OCI-LY3 (cell line): Measurements from ENCODE around the gene RAD51.
A peak's percentile ranks its signal among the peaks of the same experiment; 100 is the strongest.

Source experiments
- H2AFZ ChIP-seq: fragments of 200-600, 300-600 bp; shearing (Covaris generic); 2 replicates; pipeline ENCODE4 v1.6.0; 2014; ENCODE audit warnings: antibody characterized with exemption, low read depth, low read length
- H3K27ac ChIP-seq: fragments of 200-600, 300-600 bp; sonication (generic); 2 replicates; pipeline ENCODE4 v1.5.1; 2014; ENCODE audit warnings: mild to moderate bottlenecking, low read length, moderate library complexity, mixed read lengths
- H3K27me3 ChIP-seq: fragments of 200-600, 300-600 bp; sonication (generic); 2 replicates; pipeline ENCODE4 v1.6.1; 2014; ENCODE audit warnings: low read depth, low read length, mixed read lengths
- H3K36me3 ChIP-seq: fragments of 200-600, 300-600 bp; sonication (generic); replicated peaks from 2 replicates; pipeline ENCODE3; 2014; ENCODE audit warnings: low read depth, low read length, mixed read lengths
- H3K4me1 ChIP-seq: fragments of 300-600, 200-600 bp; sonication (generic); 2 replicates; pipeline ENCODE4 v1.6.1; 2014; ENCODE audit warnings: low read length, mixed read lengths
- H3K4me2 ChIP-seq: fragments of 200-600, 300-600 bp; sonication (generic); 2 replicates; pipeline ENCODE4 v1.6.1; 2014; ENCODE audit warnings: low read length, mixed read lengths
- H3K4me3 ChIP-seq: fragments of 300-600, 200-600 bp; sonication (generic); 2 replicates; pipeline ENCODE4 v1.5.1; 2014; ENCODE audit warnings: antibody characterized with exemption, mild to moderate bottlenecking, low read length, moderate library complexity
- H3K79me2 ChIP-seq: fragments of 300-600, 200-600 bp; shearing (Covaris generic); 2 replicates; pipeline ENCODE4 v1.6.1; 2014; ENCODE audit warnings: mild to moderate bottlenecking, low read length, mixed read lengths
- H3K9ac ChIP-seq: fragments of 300-600, 200-600 bp; shearing (Covaris generic); 2 replicates; pipeline ENCODE4 v1.6.0; 2014; ENCODE audit warnings: mild to moderate bottlenecking, low read length, moderate library complexity
- H3K9me3 ChIP-seq: fragments of 200-600, 300-600 bp; shearing (Covaris generic); 2 replicates; pipeline ENCODE4 v1.6.1; 2014; ENCODE audit warnings: low read length, mixed read lengths; ENCODE audit not compliant: insufficient read depth
- H4K20me1 ChIP-seq: fragments of 200-600, 300-600 bp; sonication (generic); 2 replicates; pipeline ENCODE4 v1.6.1; 2016; ENCODE audit warnings: low read length, mixed read lengths; ENCODE audit not compliant: insufficient read depth
- EZH2phosphoT487 ChIP-seq: fragments of 200-600 bp; shearing (Covaris generic); IDR thresholded peaks from 2 replicates; pipeline ENCODE4 v1.6.1; 2018; ENCODE audit warnings: antibody characterized with exemption, mixed run types, low read depth
- TF ChIP-seq, protein P1 (sequence below): fragments of 200-600, 300-600 bp; sonication (generic); IDR thresholded peaks from 2 replicates; pipeline ENCODE4 v1.5.1; 2014; ENCODE audit warnings: antibody characterized with exemption, low read length, low read depth

The RAD51 gene

GRCh38 chr15:40694688-40695468, at the start of gene RAD51:
TSS of gene RAD51 (plus strand) at chr15:40695174. CDS start at chr15:40698759, 3,585 bp downstream.
- Histone ChIP-seq H3K79me2 (peaks cover 28% of the 10 kb centered on the region), H3K27ac (peak within 1 kb of the TSS; percentile 90), H3K4me1 (peaks cover 8% of the 10 kb centered on the region), H2AFZ (peak within 1 kb of the TSS; percentile 67), H3K9ac (peak within 1 kb of the TSS; percentile 86), H3K36me3 (peaks cover 11% of the 10 kb centered on the region), H3K9me3 (no peaks in the 10 kb centered on the region), H3K4me3 (peak within 1 kb of the TSS; percentile 89), H3K27me3 (no peaks in the 10 kb centered on the region), H3K4me2 (peak within 1 kb of the TSS; percentile 85), H4K20me1 (no peaks in the 10 kb centered on the region)
- TF ChIP-seq EZH2phosphoT487 = no peak
- TF ChIP-seq, protein P1, sequence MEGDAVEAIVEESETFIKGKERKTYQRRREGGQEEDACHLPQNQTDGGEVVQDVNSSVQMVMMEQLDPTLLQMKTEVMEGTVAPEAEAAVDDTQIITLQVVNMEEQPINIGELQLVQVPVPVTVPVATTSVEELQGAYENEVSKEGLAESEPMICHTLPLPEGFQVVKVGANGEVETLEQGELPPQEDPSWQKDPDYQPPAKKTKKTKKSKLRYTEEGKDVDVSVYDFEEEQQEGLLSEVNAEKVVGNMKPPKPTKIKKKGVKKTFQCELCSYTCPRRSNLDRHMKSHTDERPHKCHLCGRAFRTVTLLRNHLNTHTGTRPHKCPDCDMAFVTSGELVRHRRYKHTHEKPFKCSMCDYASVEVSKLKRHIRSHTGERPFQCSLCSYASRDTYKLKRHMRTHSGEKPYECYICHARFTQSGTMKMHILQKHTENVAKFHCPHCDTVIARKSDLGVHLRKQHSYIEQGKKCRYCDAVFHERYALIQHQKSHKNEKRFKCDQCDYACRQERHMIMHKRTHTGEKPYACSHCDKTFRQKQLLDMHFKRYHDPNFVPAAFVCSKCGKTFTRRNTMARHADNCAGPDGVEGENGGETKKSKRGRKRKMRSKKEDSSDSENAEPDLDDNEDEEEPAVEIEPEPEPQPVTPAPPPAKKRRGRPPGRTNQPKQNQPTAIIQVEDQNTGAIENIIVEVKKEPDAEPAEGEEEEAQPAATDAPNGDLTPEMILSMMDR = no peak

DNA sequence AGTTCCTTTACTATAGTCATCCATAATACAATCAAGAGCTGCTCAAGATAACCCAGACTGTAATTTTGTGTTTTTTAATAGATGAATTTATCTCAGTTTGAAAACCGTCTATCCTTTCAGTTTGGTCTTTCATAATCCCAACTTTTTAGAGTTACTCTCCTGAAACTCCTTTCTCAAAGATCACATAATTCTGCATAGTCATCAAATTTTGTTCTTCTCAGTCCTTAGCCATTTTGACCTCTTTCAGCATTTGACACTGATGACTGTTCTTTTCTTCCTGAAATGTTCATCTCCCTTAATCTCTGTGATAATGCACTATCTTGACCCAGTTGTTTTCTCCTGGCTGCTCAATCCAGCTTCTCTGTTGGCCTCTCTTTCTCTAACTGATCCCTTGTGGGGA, 47.5 kb upstream of the RAD51 start:
- Histone ChIP-seq H3K27ac (no peak overlapping the region), H3K79me2 (no peaks in the 10 kb centered on the region), H3K9ac (no peak overlapping the region), H3K4me1 (no peaks in the 10 kb centered on the region), H3K4me2 (no peak overlapping the region), H3K27me3 (no peaks in the 10 kb centered on the region), H4K20me1 (no peaks in the 10 kb centered on the region), H3K9me3 (no peaks in the 10 kb centered on the region), H2AFZ (no peak overlapping the region), H3K4me3 (no peak overlapping the region), H3K36me3 (peaks cover 6% of the 10 kb centered on the region)
- no peak for TF ChIP-seq EZH2phosphoT487
- TF ChIP-seq, protein P1 = no peak

- Histone ChIP-seq H3K4me1 (no peaks in the 10 kb centered on the region), H3K4me3 (no peak overlapping the region), H4K20me1 (no peaks in the 10 kb centered on the region), H3K79me2 (no peaks in the 10 kb centered on the region), H2AFZ (no peak overlapping the region), H3K9ac (no peak overlapping the region), H3K27ac (no peak overlapping the region), H3K9me3 (no peaks in the 10 kb centered on the region), H3K27me3 (no peaks in the 10 kb centered on the region), H3K4me2 (no peak overlapping the region), H3K36me3 (peaks cover 12% of the 10 kb centered on the region)
- TF ChIP-seq EZH2phosphoT487 = no peak
- TF ChIP-seq, protein P1 = no peak
Measured at GRCh38 chr15:40650479-40650878, 44.5 kb upstream of the RAD51 start.

GRCh38 chr15:40660686-40661085, 34.3 kb upstream of the RAD51 start:
- H3K4me1 ChIP-seq = no peaks in the 10 kb centered on the region
- H3K4me2 ChIP-seq = no peak overlapping the region
- no peaks in the 10 kb centered on the region for H3K79me2 ChIP-seq
- no peaks in the 10 kb centered on the region for H3K27me3 ChIP-seq
- no peak overlapping the region for H2AFZ ChIP-seq
- H4K20me1 ChIP-seq = no peaks in the 10 kb centered on the region
- H3K9me3 ChIP-seq = no peaks in the 10 kb centered on the region
- no peak overlapping the region for H3K4me3 ChIP-seq
- H3K36me3 ChIP-seq = peaks cover 11% of the 10 kb centered on the region
- TF ChIP-seq, protein P1 = no peak
- TF ChIP-seq EZH2phosphoT487 = no peak
- H3K9ac ChIP-seq = no peak overlapping the region
- no peak overlapping the region for H3K27ac ChIP-seq
